DMS79 (cell line): ENCODE results near the gene RPS19.

ENCODE experiments used
- DNase-seq: peaks from one replicate; lab custom pipeline; 2025; lab: John Stamatoyannopoulos, UW

RPS19 gene

DNA sequence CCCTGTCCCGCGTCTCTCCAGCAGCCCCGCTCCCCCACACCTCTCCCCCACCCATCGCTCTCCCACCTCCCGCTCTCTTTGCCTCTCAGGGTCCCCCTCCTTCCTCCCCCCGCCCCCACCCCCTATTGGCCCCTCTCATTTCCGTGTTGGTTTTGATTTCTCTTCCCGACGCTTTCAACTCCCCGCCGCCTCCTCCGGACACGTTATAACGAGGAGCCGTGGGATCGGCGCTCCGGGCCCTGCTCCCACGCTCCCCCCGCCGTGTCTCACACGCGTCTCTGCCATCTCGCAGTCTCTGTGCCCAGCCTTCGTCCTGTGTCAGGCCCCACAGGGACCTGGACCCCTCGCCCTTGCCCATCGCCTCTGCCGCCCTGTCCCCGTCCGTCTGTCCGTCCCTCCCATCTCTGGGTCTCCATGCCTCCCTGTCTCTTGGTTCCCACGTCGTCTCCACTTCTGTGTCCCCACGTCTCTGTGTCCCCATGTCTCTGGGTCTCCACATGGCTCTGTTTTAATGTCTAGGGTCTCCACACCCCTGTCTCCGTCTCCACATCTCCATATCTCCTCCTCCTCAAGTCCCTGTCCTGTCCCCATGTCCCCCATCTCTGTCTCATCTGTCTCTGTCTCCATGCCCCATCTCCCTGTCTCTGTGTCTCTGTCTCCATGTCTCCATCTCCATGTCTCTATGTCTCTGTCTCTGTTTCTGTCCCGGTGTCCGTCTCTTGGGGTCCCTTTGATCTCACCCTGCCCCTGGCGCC, 55.1 kb downstream of the RPS19 start:
- DNase-seq: no peak

DNA sequence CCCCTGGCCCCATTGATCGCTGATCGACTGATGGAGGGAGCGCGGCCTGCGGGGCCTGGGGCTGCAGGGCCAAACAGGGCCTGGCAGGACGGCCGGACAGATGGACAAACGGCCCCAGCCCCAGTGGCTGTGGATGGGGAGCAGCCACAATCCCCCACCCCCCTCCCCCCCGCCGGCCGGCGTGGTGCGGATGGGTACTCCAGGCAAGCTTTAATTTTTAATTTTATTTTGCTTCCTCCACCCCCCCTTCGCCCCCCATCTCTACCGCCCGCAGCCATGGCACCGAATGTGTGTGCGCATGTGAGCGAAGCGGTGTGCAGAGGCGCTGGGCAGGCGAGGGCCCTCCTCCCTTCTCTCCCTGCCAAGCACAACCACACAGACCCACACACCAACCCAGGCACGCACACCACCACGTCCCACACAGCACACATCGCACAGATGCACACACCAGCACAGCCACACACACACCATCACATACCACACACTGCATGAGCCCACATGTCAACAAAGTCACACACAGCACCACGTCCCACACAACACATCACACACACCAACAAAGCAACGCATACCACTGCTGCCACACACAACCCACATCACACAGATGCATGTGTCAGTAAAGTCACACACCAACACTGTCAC, 55.8 kb downstream of the RPS19 start:
- no peak for DNase-seq

DNA sequence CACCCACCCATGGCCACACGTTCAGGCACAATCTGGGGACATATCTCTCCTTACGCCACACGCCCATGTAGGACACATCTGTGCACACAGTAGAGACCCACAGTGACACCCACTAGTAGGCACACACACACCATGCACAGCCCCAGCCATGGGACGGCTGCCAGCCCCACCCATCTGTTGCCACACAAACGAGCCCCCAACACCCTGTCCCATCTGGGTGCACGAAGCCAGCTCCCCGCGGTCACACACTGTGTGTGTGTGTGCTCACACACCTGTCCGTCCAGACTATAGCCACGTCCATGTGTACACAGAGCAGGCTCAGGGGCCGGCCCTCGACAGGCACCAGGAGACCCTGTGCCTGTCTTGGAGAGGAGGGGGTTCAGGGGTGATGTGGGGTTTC, 57.6 kb downstream of the RPS19 start:
- no peak for DNase-seq

GRCh38 chr19:41918095-41918494, 58.0 kb downstream of the RPS19 start:
- DNase-seq: no peak

GRCh38 chr19:41918653-41919244, 58.7 kb downstream of the RPS19 start:
- DNase-seq: no peak

GRCh38 chr19:41919948-41920712, 60.1 kb downstream of the RPS19 start:
- no peak for DNase-seq

- no peak for DNase-seq
Observed at GRCh38 chr19:41920882-41921576, 61.0 kb downstream of the RPS19 start.

DNA sequence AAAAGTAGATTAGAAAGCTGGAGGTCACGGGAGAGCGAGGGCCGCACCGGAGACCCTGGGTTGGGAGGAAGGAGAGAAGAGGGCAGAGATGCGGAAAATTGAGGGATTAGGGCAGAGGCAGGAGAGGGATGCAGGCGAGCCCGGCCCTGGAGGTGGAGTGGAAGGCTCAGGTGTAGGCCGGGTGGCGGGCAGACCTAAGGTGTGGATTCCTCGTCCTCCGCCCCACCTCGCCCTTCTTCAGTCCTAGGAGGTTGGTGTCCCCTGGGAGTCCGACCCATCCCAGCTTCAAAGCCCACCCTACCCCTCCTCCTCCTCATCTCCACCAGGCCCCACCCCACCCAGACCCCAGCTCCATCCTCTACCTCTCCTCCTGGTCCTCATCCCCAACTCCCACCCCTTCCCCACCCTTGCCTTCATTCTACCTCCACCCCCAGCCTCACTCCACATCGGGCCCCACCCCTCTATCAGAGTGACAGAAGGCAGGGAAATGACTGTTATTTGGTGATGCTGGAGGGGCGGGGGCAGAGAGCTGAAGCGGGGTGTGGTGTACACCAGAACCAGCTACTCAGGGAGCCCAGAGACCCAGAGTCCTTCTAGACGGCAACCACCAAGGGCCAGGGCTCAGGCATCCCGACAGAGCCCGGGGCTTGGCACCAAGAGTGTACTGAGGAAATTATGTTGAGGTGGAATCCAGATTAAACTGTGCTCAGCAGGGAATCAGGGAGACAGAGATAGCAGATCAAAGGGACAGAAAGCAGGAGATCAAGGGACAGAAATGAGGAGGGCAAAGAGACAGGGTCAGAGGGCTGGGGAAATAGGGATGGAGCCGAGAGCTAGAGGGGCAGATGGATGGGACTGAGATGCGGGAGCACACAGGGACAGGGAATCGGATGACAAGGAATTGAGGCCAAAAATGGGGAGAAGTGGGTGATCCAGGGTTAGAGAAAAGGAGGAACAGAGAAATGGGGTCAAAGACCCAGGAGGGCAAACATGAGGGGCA, 61.8 kb downstream of the RPS19 start:
- no peak for DNase-seq
